GM12878 (cell line): Measurements from ENCODE around the gene RRAGD. TPM values are rescaled to one million over a fixed set of nuclear protein-coding genes. Genes with fewer than 3 reads are reported as not detected.

Source experiments
- ATAC-seq: fragments of 200-7000 bp; cut with Tn5 transposase; 3 replicates; pipeline ENCODE4 v1.9.1; 2020; ENCODE audit warnings: mild to moderate bottlenecking, moderate library complexity
- BruUV-seq: library from RNA; stranded (reverse); fragments of 400-500 nt; replicated peaks from 2 replicates; lab custom pipeline; 2021; lab: Mats Ljungman, UMichigan
- CTCF ChIA-PET: fragments of 300-600 bp; sonication (Branson Sonifier 250); formaldehyde crosslinking; extraction: SDS; loops from one replicate; lab custom pipeline; 2021; ENCODE audit warnings: inconsistent platforms; lab: Yijun Ruan, JAX
- POLR2A ChIA-PET: fragments of 350-600 bp; formaldehyde crosslinking; extraction: SDS; loops from one replicate; lab custom pipeline; 2021; ENCODE audit warnings: inconsistent platforms; lab: Charles Lee
- RAD21 ChIA-PET: fragments of 300-600 bp; sonication (Branson Sonifier 250); formaldehyde crosslinking; loops from one replicate; lab custom pipeline; 2023; ENCODE audit warnings: antibody characterized with exemption; ENCODE audit not compliant: unreplicated experiment; lab: Charles Lee
- SMC1A ChIA-PET: fragments of 300-600 bp; sonication (Branson Sonifier 250); formaldehyde crosslinking; loops from one replicate; lab custom pipeline; 2023; ENCODE audit not compliant: unreplicated experiment, uncharacterized antibody; lab: Charles Lee
- DNase-seq: peaks from one replicate; pipeline ENCODE4 v3.0.0-alpha.2; 2011; ENCODE audit warnings: low read depth, low spot score
- FAIRE-seq: peaks from 3 replicates; lab custom pipeline; 2011; peaks lifted over from hg19 to GRCh38; lab: Jason Lieb, UNC
- H2AFZ ChIP-seq: 2 replicates; pipeline ENCODE4 v1.6.0; 2011; ENCODE audit warnings: low read depth, low read length, control low read depth; ENCODE audit not compliant: control insufficient read depth
- H3K27ac ChIP-seq: 2 replicates; pipeline ENCODE4 v1.5.1; 2011; ENCODE audit warnings: control low read depth; ENCODE audit not compliant: control insufficient read depth, insufficient read depth
- H3K27me3 ChIP-seq, 2 experiments: replicated peaks in 1 of 2; 2 replicates each; pipeline versions ENCODE4 v1.6.0 to v1.6.1; 2011; ENCODE audit warnings: low read length in 1 of 2; ENCODE audit not compliant: control insufficient read depth in 2 of 2, insufficient read depth in 2 of 2
- H3K36me3 ChIP-seq, 2 experiments: 2 replicates each; pipeline ENCODE4 v1.5.1; 2011; ENCODE audit warnings: low read length in 1 of 2; ENCODE audit not compliant: control insufficient read depth in 2 of 2, insufficient read depth in 2 of 2
- H3K4me1 ChIP-seq: 2 replicates; pipeline ENCODE4 v1.6.1; 2011; ENCODE audit warnings: mild to moderate bottlenecking, low read length, moderate library complexity, mixed read lengths; ENCODE audit not compliant: control insufficient read depth, insufficient read depth
- H3K4me2 ChIP-seq: 2 replicates; pipeline ENCODE4 v1.6.0; 2011; ENCODE audit warnings: control low read depth; ENCODE audit not compliant: control insufficient read depth, insufficient read depth
- H3K4me3 ChIP-seq: fragments of 200-600 bp; sonication (generic); 2 replicates; pipeline ENCODE4 v1.5.1; 2016
- H3K79me2 ChIP-seq: 2 replicates; pipeline ENCODE4 v1.6.0; 2011; ENCODE audit warnings: low read length; ENCODE audit not compliant: control insufficient read depth, insufficient read depth
- H3K9ac ChIP-seq: 2 replicates; pipeline ENCODE4 v1.8.0; 2011; ENCODE audit warnings: low read length, control low read depth, mixed read lengths; ENCODE audit not compliant: control insufficient read depth, insufficient read depth
- H3K9me3 ChIP-seq: replicated peaks from 3 replicates; pipeline ENCODE4 v1.5.1; 2011; ENCODE audit warnings: mild to moderate bottlenecking, low read length; ENCODE audit not compliant: control insufficient read depth, insufficient read depth
- H4K20me1 ChIP-seq: 2 replicates; pipeline ENCODE4 v1.6.0; 2011; ENCODE audit not compliant: control insufficient read depth, insufficient read depth
- BCL3 ChIP-seq: IDR thresholded peaks from 2 replicates; pipeline ENCODE4 v1.6.1; 2011; ENCODE audit warnings: borderline replicate concordance, low read depth, mild to moderate bottlenecking, moderate library complexity, low read length; ENCODE audit not compliant: insufficient read depth, poor library complexity, severe bottlenecking
- EP300 ChIP-seq, 2 experiments: fragments of 150-350 bp in 1 of 2; IDR thresholded peaks; 2 replicates each; pipeline ENCODE4 v1.6.1; 2011 to 2012; ENCODE audit warnings: low read depth in 2 of 2, low read length in 2 of 2, borderline replicate concordance in 1 of 2, improper control_type of control experiment in 1 of 2, inconsistent platforms in 1 of 2; ENCODE audit not compliant: control insufficient read depth in 1 of 2
- FOXM1 ChIP-seq: IDR thresholded peaks from 2 replicates; pipeline ENCODE4 v1.6.1; 2012; ENCODE audit warnings: low read depth, mild to moderate bottlenecking, inconsistent platforms, low read length, moderate library complexity
- JUNB ChIP-seq: IDR thresholded peaks from 2 replicates; pipeline ENCODE4 v1.6.1; 2016; ENCODE audit warnings: antibody characterized with exemption, mild to moderate bottlenecking
- NFIC ChIP-seq: IDR thresholded peaks from 2 replicates; pipeline ENCODE4 v1.6.1; 2012; ENCODE audit warnings: low read depth, mild to moderate bottlenecking, inconsistent platforms, low read length, moderate library complexity
- PML ChIP-seq: IDR thresholded peaks from 2 replicates; pipeline ENCODE4 v1.6.1; 2012; ENCODE audit warnings: low read length, inconsistent platforms
- SMARCA5 ChIP-seq: fragments of 450-650 bp; IDR thresholded peaks from 2 replicates; pipeline ENCODE4 v1.6.1; 2017; ENCODE audit warnings: mild to moderate bottlenecking
- SREBF2 ChIP-seq: IDR thresholded peaks from 2 replicates; pipeline ENCODE4 v1.6.1; 2012; ENCODE audit warnings: mild to moderate bottlenecking, low read length
- ZNF622 ChIP-seq: fragments of 450-650 bp; IDR thresholded peaks from 2 replicates; pipeline ENCODE4 v1.6.1; 2017; ENCODE audit warnings: mild to moderate bottlenecking, inconsistent platforms
- WGBS: methylation state at CpG from one replicate; pipeline ENCODE4 v1.1.6; 2016; ENCODE audit warnings: low lambda C conversion rate; ENCODE audit not compliant: insufficient replicate concordance, insufficient coverage; ENCODE audit errors: missing lambda C conversion rate; 5-methylcytosine and 5-hydroxymethylcytosine counted together
- in situ Hi-C: fragments of 300-500 bp; cut with MboI; formaldehyde crosslinking; loops from 9 replicates; pipeline ENCODE4 v1.14.3; 2018; ENCODE audit warnings: mixed read lengths
- intact Hi-C: fragments of 100-400 bp; cut with micrococcal nuclease; formaldehyde crosslinking; loops from one replicate; pipeline ENCODE4 v1.14.2; 2022; ENCODE audit not compliant: unreplicated experiment
- polyA plus RNA-seq, 11 experiments: library from polyadenylated mRNA; depleted of rRNA in 4 of 11; unstranded in 6 of 11; stranded (reverse) in 5 of 11; fragments of >200 nt; fragmentation: Nextera tagmentation in 4 of 11; fragmentation: Illumina TruSeq in 1 of 11; extraction: Ambion mirVana in 4 of 11; extraction: Trizol in 1 of 11; gene quantifications; 1 replicate in 1 of 11; 2 replicates in 10 of 11; pipeline versions ENCODE4 v1.2.1 to v1.2.3, GENCODE V29; 2011 to 2016; ENCODE audit warnings: inconsistent platforms in 2 of 11, missing spikeins in 2 of 11, low read depth in 1 of 11
- total RNA-seq, 4 experiments: library from RNA; depleted of rRNA in 3 of 4; stranded (reverse); fragments of >200 nt in 3 of 4; fragmentation: Illumina TruSeq in 1 of 4; extraction: Trizol in 1 of 4; gene quantifications; 2 replicates each; pipeline versions ENCODE4 v1.2.1 to v1.2.3, GENCODE V29; 2013 to 2021

RRAGD gene
- total and polyA plus RNA-seq, 10 of the 15 experiments (the other 5 are each of a cell fraction or from before 2014, with no cell fraction given), result 4.6 to 17.4 (median 8.5) TPM

- intact Hi-C loops, result loop anchor here (2.0 to 10.0 kb wide), 2 partner anchors 275 to 459 kb away; partner anchors contain the start of genes MDN1 and PNRC1
- BruUV-seq, result no TSS peak
- POLR2A ChIA-PET, result interaction anchor here (0.7 to 4.0 kb wide), 9 partner anchors 8 to 392 kb away, joined by 3 to 30 read pairs (median 10); partner anchors contain the start of genes PNRC1 and RNGTT
- Histone ChIP-seq H3K4me3 (peak overlapping the region; percentile 39; the same call in 1 of the 2 replicates), H3K27me3 (no peaks in the 10 kb centered on the region), H3K79me2 (peaks cover 48% of the 10 kb centered on the region), H2AFZ (peak overlapping the region; percentile 37; the same call in 1 of the 2 replicates), H3K27ac (peak overlapping the region; percentile 97), H3K9me3 (peaks cover 2% of the 10 kb centered on the region; the same call in 1 of the 3 replicates), H3K4me1 (peaks cover 57% of the 10 kb centered on the region), H3K4me2 (peak overlapping the region; percentile 97), H4K20me1 (no peaks in the 10 kb centered on the region), H3K36me3 (no peaks in the 10 kb centered on the region), H3K9ac (peak overlapping the region; percentile 74)
- ATAC-seq (no peak), FAIRE-seq (peak; percentile 85), DNase-seq (no peak)
- 50% methylated on average over 2 of the region's 2 CpGs for WGBS
- SMC1A ChIA-PET, result interaction anchor here (0.7 to 12.6 kb wide), 9 partner anchors 9 to 275 kb away, joined by 3 to 252 read pairs (median 5); partner anchors contain the start of gene PNRC1
- RAD21 ChIA-PET, result interaction anchor here (1.0 to 12.7 kb wide), 9 partner anchors 8 to 275 kb away, joined by 3 to 187 read pairs (median 8); partner anchors contain the start of genes PM20D2 and PNRC1
- peak; percentile 6; the same call in 1 of the 2 replicates for TF ChIP-seq SMARCA5
- TF ChIP-seq NFIC, result peak; percentile 50
- no peak for TF ChIP-seq BCL3
- no peak for TF ChIP-seq FOXM1
- no peak for TF ChIP-seq SREBF2
- TF ChIP-seq EP300 (IDR thresholded peaks at IDR 0.05; ENCODE audit: borderline replicate concordance in 1 of 2, control insufficient read depth in 1 of 2, low read depth in 2 of 2, low read length in 2 of 2), result 0 out of 4 replicates have a peak, but pooled peaks of 1 of the 2 experiments have one; percentile 17
- peak; percentile 44; the same call in 1 of the 2 replicates for TF ChIP-seq JUNB
- 0 out of 2 replicates have a peak, but pooled peaks have one; percentile 46 for TF ChIP-seq PML
- no peak for TF ChIP-seq ZNF622
- in situ Hi-C loops, result no loop called here
- CTCF ChIA-PET, result interaction anchor here (0.7 to 17.0 kb wide), 9 partner anchors 9 to 372 kb away, joined by 3 to 260 read pairs (median 4); partner anchors contain the start of gene PM20D2
Observed at GRCh38 chr6:89355511-89356194, 56.4 kb downstream of the RRAGD start.
